Sciatic nerve (tissue), 2 donors: ENCODE measurements around the gene RBFOX2. TPM values are rescaled to one million over a fixed set of nuclear protein-coding genes. Genes with fewer than 3 reads are reported as not detected.
"Not testable (repeated sequence)": the region's sequence is repeated elsewhere in the genome, so short reads cannot be mapped to it uniquely, and the experiment has no call there.

Experiments
- ATAC-seq: fragments of 200-7000 bp; cut with Tn5 transposase; one replicate; pipeline ENCODE4 v1.9.1; 2020; ENCODE audit warnings: mild to moderate bottlenecking, moderate library complexity
- DNase-seq: peaks from one replicate; pipeline ENCODE4 v3.0.0-alpha.2; 2020; ENCODE audit warnings: low spot score
- intact Hi-C: fragments of 100-400 bp; cut with DNase I; formaldehyde crosslinking; loops from one replicate; pipeline ENCODE4 v1.14.2; 2022
- total RNA-seq: library from RNA; stranded (reverse); fragmentation: NEBNext Ultra II Directional; extraction: Animal tissue kit (Norgen Biotek cat#: 25700); gene quantifications from one replicate; pipeline ENCODE4 v1.2.1, GENCODE V29; 2021
- donor health status: DM: no; HTN: no; CAD: no.
- donor health status: DM: no; HTN: no; CAD: no.

The RBFOX2 gene
- total RNA-seq, 1 donor from 2014 or later: 77.7 TPM

DNA sequence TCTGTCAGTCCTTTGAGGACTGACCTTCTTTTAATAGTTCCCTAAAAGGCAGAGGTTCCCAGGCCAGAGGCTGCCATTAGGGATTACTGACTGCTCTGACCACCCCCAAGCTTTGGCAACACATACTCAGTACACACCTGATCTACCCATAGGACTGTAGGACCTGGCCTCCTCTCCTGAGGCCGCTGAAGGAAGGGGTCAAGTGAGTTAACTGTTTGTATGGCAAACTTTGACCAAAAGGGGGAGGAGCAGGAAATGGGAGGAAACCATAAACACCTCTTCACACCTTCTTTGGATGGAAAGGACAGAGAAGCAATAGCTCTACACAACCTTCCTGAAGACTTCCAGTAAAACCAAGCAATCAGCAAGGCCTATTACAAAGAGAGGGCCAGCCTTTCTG, 207.0 kb downstream of the RBFOX2 start:
- ATAC-seq: no peak
- no peak for DNase-seq
- intact Hi-C loops: no loop called here

DNA sequence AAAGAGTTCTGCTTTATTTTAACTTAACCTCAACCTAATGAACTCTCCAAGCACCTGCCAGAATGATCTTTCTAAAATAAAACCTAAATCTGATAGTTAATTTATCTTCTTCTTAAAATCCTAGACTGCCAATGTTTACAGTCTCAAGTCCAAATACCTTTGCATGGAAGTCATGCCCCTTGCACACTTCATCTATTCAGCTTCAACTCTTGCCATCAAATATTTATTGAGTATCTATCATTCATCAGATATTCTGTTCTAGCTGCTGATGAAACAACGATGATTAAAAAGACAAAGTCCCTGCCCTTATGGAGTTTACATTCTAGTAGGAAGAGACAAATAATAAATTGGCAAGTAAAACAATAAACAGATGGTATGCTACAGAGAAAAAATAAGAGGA, 209.2 kb downstream of the RBFOX2 start:
- intact Hi-C loops: no loop called here
- ATAC-seq (no peak), DNase-seq (no peak)

DNA sequence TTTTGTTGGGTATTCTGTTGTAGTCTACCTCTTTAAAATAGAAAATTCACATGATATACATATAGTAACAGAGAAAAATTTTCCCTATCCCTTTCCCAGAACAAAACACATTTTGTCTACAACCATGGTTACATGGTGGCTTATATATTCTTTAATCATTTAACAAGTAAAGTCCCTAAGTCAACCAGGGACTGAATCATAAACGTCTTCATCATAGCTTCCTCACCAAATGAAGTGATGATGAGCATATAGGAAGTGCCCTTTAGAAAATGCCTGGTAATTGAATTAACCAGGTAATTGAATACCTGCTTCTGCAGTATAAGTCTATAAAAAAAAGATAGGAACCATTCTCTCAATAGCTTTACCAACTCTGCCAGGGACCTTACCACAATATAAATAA, 209.7 kb downstream of the RBFOX2 start:
- intact Hi-C loops: no loop called here
- no peak for DNase-seq
- ATAC-seq: no peak

DNA sequence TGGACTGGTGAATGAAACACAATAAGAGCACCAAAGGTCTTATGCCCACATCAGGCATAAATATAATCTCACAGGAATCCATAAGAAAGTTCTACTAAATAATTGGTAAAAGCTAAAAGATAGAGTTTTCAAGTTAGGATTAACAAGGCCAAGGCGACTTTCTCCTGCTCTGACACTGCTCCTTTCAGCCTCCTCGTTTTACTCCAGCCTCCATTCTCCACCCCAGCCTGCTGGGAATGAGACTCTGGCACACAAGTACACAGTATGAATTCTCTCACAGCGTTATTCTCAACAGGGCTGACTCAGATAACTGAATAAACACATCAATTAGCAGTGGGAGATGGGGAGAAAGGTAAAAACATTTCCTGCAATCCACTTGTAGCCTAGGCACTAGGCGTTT, 216.0 kb downstream of the RBFOX2 start:
- ATAC-seq (no peak), DNase-seq (no peak)
- intact Hi-C loops: no loop called here

DNA sequence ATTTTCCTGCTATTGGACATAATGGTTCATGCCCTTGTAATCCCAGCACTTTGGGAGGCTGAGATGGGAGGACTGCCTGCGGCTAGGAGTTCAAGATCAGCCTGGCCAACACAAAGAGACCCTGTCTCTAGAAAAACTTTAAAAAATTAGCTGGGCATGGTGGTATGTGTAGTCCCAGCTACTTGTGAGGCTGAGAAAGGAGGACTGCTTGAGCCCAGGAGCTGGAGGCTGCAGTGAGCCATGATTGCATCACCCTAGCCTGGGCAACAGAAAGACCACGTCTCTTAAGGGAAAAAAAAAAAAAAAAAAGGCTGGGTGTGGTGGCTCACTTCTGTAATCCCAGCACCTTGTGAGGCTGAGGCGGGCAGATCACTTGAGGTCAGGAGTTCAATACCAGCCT, 217.0 kb downstream of the RBFOX2 start:
- ATAC-seq (no peak), DNase-seq (no peak)
- intact Hi-C loops: no loop called here

DNA sequence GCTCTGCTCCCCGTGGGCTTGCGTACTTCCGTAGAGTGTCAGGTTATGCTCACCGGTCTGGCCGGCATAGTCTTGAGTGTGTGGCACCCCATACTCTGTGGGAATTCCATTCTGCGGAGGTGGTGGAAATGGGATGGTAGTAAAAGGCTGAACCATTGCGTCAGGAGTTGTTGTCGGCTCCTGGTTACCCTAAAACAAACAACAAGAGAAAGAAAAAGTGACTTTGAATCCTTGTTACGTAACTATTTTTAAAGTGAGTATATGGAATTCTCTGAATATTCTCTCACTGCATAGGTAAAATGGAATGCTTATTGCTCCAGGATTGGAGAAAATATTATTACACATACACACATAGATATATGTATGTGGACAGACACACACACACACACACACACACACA, 218.8 kb downstream of the RBFOX2 start:
- no peak for ATAC-seq
- intact Hi-C loops: no loop called here
- DNase-seq: no peak

DNA sequence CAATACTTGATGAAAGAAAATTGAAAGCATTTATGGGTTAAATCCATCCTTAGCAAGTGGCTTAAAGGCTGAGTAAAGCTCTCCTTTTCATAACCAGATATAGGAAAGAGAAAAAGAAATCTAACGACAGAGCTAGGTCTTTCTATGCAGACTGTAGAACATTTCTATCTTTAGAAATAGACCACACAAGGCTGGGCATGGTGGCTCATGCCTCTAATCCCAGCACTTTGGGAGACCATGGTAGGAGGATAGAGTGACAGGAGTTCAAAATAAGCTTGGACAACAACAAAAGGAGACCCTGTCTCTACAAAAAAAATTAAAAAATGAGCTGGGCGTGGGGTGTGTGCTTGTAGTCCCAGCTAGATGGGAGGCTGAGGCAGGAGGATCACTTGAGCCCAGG, 220.2 kb downstream of the RBFOX2 start:
- ATAC-seq: no peak
- no peak for DNase-seq
- intact Hi-C loops: no loop called here

DNA sequence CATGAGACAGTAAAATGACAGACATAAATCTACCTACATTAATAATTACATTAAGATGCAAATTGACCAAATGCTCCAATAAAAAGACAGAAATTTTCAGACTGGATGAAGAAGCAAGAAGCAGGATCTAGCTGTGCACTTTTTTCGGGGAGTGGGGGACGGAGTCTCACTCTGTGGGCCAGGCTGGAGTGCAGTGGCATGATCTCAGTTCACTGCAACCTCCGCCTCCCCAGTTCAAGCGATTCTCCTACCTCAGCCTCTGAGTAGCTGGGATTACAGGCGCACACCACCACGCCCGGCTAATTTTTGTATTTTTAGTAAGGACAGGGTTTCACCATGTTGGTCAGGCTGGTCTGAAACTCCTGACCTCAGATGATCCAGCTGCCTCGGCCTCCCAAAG, 222.0 kb downstream of the RBFOX2 start:
- intact Hi-C loops, DNase-seq, ATAC-seq: not testable (repeated sequence)

DNA sequence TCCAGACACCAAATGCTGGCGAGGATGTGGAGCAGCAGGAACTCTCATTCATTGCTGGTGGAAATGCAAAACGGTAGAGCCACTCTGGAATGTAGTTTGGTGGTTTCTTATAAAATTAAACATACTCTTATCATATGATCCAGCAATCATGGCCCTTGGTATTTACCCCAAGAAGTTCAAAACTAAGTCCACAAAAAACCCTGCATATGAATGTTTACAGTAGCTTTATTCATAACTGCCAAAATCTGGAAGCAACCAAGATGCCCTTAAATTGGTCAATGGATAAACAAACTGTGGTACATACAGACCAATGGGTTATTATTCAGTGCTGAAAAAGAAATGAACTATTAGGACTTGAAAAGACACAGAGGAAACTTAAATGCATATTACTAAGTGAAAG, 223.2 kb downstream of the RBFOX2 start:
- DNase-seq (no peak), ATAC-seq (no peak)
- intact Hi-C loops: no loop called here

DNA sequence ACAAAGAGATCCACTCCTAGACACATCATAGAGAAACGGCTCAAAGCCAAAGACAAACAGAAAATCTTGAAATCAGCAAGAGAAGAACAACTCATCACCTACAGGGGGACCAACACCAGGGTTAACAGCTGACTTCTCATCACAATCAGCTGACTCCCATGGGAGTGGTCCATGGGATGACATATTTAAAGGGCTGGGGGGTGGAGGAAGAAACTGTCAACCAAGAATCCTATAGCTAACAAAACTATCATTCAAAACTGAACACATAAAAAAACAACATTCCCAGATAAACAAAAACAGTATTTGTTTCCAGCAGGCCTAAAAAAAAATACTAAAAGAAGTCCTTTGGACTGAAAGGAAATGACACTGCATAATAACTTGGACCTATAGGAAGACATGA, 224.2 kb downstream of the RBFOX2 start:
- no peak for DNase-seq
- intact Hi-C loops: no loop called here

DNA sequence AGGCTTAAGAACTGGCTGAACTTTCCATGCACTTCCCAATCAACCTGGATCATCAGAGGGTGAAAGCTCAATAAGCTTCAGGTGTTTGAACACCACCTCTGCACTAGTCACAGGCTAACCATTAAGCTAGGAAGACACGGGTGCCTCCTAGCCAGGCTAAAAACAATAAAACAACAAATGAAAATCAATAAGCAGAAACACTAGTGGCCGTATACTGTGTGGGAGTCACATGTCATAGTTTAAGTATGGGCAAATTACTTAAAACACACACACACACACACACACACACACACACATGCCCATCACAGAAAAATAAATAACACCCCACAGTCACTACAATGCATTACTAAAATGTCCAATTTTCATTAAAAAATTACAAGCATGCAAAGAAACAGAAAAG, 225.7 kb downstream of the RBFOX2 start:
- DNase-seq (no peak), ATAC-seq (no peak)
- intact Hi-C loops: no loop called here

More for the DNA sequence above, 224.2 kb downstream of the RBFOX2 start:
- no peak for ATAC-seq

DNA sequence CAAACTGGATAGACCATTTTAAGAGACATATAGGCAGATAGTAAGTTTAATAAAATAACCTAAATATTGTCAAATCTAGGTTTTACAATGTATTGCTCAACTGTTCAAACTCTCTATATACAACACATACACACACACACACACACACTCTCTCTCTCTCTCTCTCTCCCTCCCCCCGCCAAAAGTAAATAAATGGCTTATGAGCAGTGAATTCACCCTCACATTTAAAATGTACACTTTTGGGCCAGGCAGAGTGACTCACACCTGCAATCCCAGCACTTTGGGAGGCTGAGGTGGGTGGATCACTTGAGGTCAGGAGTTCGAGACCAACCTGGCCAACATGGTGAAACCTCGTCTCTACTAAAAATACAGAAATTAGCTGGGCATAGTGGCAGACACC, 227.3 kb downstream of the RBFOX2 start:
- ATAC-seq, intact Hi-C loops, DNase-seq: not testable (repeated sequence)

DNA sequence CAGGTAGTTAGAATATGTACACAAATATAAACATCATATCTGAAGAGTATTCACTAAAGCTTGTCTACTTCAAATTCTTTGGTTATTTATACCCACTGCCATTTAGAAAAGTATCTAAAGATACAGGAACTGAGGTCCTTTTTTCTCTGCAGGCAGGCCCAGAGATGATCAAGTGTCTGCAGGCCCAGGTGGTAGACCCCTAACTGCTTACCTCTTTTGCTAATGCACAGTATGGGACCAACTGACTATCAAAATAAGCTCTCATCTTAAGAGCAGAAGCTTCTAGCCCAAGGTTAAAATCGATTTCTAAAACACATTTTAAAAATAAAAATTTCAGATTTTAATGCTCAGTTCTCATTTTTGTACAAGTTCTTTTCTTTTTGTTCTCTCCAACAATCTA, 229.5 kb downstream of the RBFOX2 start:
- no peak for DNase-seq
- intact Hi-C loops: no loop called here
- no peak for ATAC-seq

DNA sequence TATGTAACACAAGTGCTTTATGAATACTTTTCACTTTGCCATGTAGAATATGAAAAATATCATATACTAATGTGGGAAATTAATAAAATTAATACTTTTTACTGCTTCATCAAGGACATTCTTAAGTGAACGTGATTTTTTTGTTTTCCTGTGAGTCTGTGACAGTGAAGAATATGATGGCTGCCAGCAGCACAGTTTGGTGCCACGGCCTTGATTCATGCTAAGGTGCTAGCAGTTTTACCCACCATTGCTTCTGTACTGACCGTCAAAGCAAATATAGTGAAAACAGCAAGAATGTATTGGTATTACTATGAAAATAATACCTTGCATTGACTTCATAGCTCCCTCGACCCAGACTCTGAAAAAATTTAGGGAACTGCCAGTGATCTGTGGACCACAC, 231.2 kb downstream of the RBFOX2 start:
- intact Hi-C loops: no loop called here
- DNase-seq (no peak), ATAC-seq (no peak)

DNA sequence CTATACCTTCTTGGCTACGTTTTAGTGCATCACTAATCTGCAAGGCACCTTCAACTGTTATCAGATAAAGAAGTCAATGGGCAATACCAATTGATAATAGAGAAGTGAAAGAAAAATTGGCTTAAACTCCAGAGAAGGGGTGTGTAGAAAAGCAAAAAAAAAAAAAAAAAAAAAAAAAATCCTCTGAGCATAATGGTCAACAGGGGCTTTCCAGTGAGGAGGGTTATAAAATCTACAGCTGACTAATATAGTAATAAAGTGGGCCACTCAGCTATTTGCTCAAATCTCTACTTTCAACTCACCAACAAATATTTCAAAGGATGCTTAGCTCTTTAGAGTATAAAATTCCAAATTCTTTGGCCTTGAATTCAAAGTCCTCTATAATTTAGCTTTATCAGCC, 233.1 kb downstream of the RBFOX2 start:
- ATAC-seq: no peak
- intact Hi-C loops: no loop called here
- DNase-seq: no peak

DNA sequence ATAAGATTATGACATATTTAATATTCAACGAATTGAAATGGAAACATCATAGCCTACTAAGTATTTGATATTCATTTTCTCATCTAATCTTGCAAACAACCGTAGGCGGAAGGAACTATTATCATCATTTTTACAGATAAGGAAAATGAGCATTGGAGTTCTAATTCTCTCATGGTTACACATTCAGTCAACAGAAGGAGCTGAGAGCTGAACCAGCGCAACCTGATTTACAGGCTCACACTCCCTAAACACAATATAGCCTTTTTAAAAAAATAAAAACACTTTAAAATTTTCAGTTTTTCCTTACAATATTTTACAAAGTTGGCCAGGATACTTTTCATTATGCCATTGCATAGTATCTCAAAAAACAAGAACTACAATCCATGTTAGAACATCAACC, 236.1 kb downstream of the RBFOX2 start:
- no peak for ATAC-seq
- intact Hi-C loops: no loop called here
- DNase-seq: no peak

DNA sequence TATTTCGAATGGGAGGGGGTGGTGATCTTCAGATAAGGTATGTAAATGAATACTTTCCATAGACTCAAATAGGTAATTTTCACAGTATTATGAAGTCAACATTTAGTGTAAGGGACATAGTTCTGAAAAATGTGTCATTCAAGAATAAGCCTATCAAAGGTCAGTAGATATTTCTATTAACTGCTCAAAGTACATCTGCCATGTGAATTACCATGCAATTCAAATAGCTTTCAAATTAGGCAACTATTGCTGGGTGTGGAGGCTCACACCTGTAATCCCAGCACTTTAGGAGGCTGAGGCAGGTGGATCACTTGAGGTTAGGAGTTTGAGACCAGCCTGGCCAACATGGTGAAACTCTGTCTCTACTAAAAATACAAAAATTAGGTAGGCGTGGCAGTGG, 236.8 kb downstream of the RBFOX2 start:
- ATAC-seq, DNase-seq, intact Hi-C loops: not testable (repeated sequence)

DNA sequence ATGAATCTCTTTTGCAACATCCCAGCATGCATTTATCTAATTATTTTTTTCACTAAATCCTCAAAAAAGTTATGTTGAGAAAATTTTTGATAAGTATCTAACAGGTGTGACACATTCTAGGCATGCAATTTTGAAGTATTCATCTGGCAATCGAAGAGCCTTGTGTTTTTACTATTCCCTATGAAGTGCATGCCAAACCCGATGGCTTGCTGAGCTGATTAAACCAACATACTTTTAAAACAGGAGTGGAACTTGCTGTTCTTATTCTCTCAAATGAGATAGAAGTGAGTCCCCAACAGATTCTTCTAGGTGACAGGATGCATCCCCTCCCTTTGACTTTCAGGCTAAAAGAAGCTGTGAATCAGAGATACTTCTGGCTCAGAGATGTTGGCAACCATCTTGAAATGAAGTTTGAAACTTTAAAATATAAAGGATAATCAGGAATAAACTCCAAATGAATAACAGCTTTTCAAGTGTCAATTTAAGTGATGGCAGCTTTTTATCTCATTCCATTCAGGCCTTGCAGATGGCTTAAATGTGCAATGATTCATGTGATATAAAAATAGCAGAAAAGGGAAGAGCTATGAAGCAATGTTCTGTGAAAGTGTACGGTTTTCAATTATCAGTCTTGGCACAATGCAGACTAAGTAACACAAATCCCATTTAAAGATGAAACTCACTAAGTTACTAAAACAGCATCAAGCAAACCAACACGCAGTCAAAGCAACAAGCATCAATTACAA, 243.3 kb downstream of the RBFOX2 start:
- no peak for DNase-seq
- ATAC-seq: peak; percentile 75
- intact Hi-C loops: no loop called here

DNA sequence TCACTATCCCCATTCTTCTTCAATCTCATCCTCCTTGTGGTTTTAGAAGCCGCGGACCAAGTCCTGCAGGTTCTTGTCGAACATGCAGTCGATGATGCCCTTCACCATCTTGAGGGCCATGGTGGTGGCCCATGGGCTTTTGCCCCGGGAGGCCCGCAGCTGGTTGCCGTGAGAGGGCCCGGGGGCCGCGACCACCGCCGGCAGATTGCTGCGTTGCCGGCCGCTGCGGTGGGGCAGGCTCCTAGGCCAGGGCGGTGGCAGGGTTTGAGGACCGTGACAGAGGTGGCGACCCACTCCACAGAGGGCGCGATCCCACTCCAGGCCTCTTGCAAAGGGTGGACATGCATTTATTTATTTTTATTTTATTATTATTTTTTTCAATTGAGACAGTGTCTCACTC, 244.0 kb downstream of the RBFOX2 start:
- intact Hi-C loops: no loop called here
- DNase-seq (no peak), ATAC-seq (no peak)

DNA sequence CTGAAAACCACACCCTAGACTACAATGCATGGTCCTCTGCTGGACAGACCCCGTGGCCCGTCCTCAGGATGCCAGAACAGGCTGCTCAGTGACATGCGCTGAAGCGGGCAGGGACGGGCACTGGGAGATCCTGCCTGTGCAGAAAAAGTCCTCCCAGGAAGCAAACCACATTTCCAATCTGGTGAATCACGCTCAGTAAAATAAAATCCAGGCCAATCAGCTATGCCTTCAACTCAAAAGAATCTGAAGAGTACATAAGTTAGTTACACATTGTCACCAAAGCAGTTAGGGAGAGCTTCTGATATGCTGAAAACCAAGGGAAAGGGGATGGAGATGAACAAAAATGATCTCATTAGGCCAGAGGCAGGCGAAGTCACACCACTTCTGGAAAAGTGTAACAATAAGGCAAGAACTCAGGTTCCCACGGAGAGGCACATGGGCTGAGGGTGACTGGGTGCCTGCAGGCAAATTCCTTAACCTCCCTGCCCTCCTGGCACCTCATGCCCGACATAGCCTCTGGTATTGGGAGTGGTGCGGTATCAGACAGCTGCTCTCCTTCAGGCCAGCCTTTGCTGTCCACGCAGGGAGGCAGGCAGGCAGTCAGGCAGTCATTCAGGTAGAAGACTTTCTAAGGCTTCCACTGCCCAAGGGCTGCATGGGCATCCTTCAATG, 244.5 kb downstream of the RBFOX2 start:
- DNase-seq: no peak
- no peak for ATAC-seq
- intact Hi-C loops: no loop called here

DNA sequence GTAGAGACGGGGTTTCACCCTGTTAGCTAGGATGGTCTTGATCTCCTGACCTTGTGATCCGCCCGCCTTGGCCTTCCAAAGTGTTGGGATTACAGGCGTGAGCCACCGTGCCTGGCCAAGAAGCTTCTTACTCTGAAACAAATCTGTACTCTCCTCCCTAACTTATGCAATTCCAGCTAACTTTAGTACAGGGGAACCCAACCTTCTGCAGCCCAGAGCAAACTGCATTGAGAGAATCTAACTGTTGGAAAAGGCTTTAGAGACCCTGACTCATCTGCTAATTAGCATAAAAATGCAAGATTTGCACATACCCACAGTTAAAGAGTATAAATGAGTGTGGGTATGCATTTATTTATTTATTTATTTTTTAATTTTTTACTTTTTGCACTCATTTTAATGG, 246.1 kb downstream of the RBFOX2 start:
- no peak for DNase-seq
- ATAC-seq: no peak
- intact Hi-C loops: no loop called here
